A549 (cell line): ENCODE results near the gene ZBTB16. TPM values are rescaled to one million over a fixed set of nuclear protein-coding genes. Genes with fewer than 3 reads are reported as not detected.

ENCODE experiments used
- ATAC-seq, 2 experiments: fragments of 200-7000 bp in 1 of 2; fragments of >200 bp in 1 of 2; cut with Nextera tagmentation in 1 of 2; cut with Tn5 transposase in 1 of 2; 3 replicates each; pipeline versions ENCODE4 v1.8.0 to v1.9.1; 2018 to 2020; ENCODE audit warnings: mild to moderate bottlenecking in 1 of 2, moderate library complexity in 1 of 2
- CTCF ChIA-PET: fragments of 300-600 bp; sonication (Branson Sonifier 250); formaldehyde crosslinking; extraction: SDS; loops from one replicate; lab custom pipeline; 2021; ENCODE audit warnings: antibody characterized with exemption, inconsistent platforms; lab: Yijun Ruan, JAX
- POLR2A ChIA-PET: fragments of 350-600 bp; formaldehyde crosslinking; extraction: SDS; loops from one replicate; lab custom pipeline; 2021; ENCODE audit warnings: antibody characterized with exemption, inconsistent platforms; lab: Yijun Ruan, JAX
- DNase-seq, 2 experiments: peaks; one replicate each; pipeline versions ENCODE4 v3.0.0 to v3.0.0-alpha.2; 2011 to 2016; ENCODE audit warnings: low read depth in 1 of 2, low spot score in 1 of 2
- FAIRE-seq: peaks from 2 replicates; lab custom pipeline; 2011; peaks lifted over from hg19 to GRCh38; lab: Jason Lieb, UNC
- H3K27ac ChIP-seq, 2 experiments: fragments of >200 bp; sonication (Bioruptor Twin); formaldehyde crosslinking; 3 replicates each; pipeline ENCODE4 v1.5.1; 2016 to 2017
- H3K4me1 ChIP-seq: fragments of >200 bp; sonication (Bioruptor Twin); formaldehyde crosslinking; 3 replicates; pipeline ENCODE4 v1.6.1; 2016
- H3K4me2 ChIP-seq: fragments of >200 bp; sonication (Bioruptor Twin); formaldehyde crosslinking; 3 replicates; pipeline ENCODE4 v1.6.1; 2016
- H3K4me3 ChIP-seq: fragments of >200 bp; sonication (Bioruptor Twin); formaldehyde crosslinking; 3 replicates; pipeline ENCODE4 v1.5.1; 2016
- H3K9me3 ChIP-seq: fragments of >200 bp; sonication (Bioruptor Twin); formaldehyde crosslinking; 3 replicates; pipeline ENCODE4 v1.6.1; 2016
- CBX2 ChIP-seq: fragments of 200-600 bp; sonication (generic); IDR thresholded peaks from 2 replicates; pipeline ENCODE4 v1.6.1; 2016; ENCODE audit warnings: low read depth, mild to moderate bottlenecking, borderline replicate concordance
- CHD2 ChIP-seq: fragments of 150-350 bp; IDR thresholded peaks from 2 replicates; pipeline ENCODE4 v1.6.1; 2014; ENCODE audit warnings: low read length; ENCODE audit not compliant: partially characterized antibody
- FOSB ChIP-seq: fragments of 250-450 bp; sonication (Bioruptor Pico); IDR thresholded peaks from 2 replicates; pipeline ENCODE4 v1.5.0; 2020; ENCODE audit warnings: mild to moderate bottlenecking, moderate library complexity
- HOXB5 ChIP-seq: fragments of 250-450 bp; sonication (Bioruptor Pico); IDR thresholded peaks from 2 replicates; pipeline ENCODE4 v1.5.0; 2020; ENCODE audit warnings: mild to moderate bottlenecking, moderate library complexity
- JUN ChIP-seq, 2 experiments: fragments of >200 bp; sonication (Bioruptor Twin); formaldehyde crosslinking; IDR thresholded peaks; 2 replicates in 1 of 2; 3 replicates in 1 of 2; pipeline ENCODE4 v1.6.1; 2016 to 2017
- JUNB ChIP-seq: fragments of >200 bp; sonication (Bioruptor Twin); formaldehyde crosslinking; IDR thresholded peaks from 2 replicates; pipeline ENCODE4 v1.6.1; 2016
- KDM1A ChIP-seq: fragments of 200-600 bp; sonication (generic); IDR thresholded peaks from 2 replicates; pipeline ENCODE4 v1.6.1; 2016; ENCODE audit warnings: low read depth, mild to moderate bottlenecking
- MAFK ChIP-seq: fragments of 450-650 bp; IDR thresholded peaks from 2 replicates; pipeline ENCODE4 v1.6.1; 2014; ENCODE audit not compliant: partially characterized antibody
- POLR2A ChIP-seq: IDR thresholded peaks from 2 replicates; pipeline ENCODE4 v1.6.1; 2012; ENCODE audit warnings: mild to moderate bottlenecking, low read length
- RAD21 ChIP-seq, 2 experiments: fragments of >200 bp in 1 of 2; sonication (Bioruptor Twin) in 1 of 2; formaldehyde crosslinking in 1 of 2; IDR thresholded peaks in 1 of 2; conservative IDR thresholded peaks in 1 of 2; 2 replicates in 1 of 2; 3 replicates in 1 of 2; pipeline ENCODE4 v1.6.1; 2012 to 2018; ENCODE audit warnings: inconsistent platforms in 1 of 2
- TP53 ChIP-seq: fragments of 250-450 bp; sonication (Bioruptor Pico); IDR thresholded peaks from 2 replicates; pipeline ENCODE4 v1.5.0; 2021; ENCODE audit warnings: mild to moderate bottlenecking, moderate library complexity
- USF2 ChIP-seq: fragments of 450-650 bp; IDR thresholded peaks from 2 replicates; pipeline ENCODE4 v1.6.1; 2014; ENCODE audit warnings: antibody characterized with exemption
- ZFP36 ChIP-seq: fragments of 450-650 bp; IDR thresholded peaks from 2 replicates; pipeline ENCODE4 v1.6.1; 2014; ENCODE audit warnings: borderline replicate concordance; ENCODE audit not compliant: partially characterized antibody
- WGBS: methylation state at CpG from one replicate; pipeline ENCODE4 v1.1.6; 2017; ENCODE audit errors: missing lambda C conversion rate; 5-methylcytosine and 5-hydroxymethylcytosine counted together
- polyA plus RNA-seq, 4 experiments: library from polyadenylated mRNA; depleted of rRNA in 3 of 4; stranded (reverse); fragments of >200 nt; fragmentation: RNase III in 1 of 4; extraction: RNeasy Plus Mini Kit Qiagen cat#74134 plus additional on column Dnase treatment in 1 of 4; gene quantifications; 2 replicates in 3 of 4; 3 replicates in 1 of 4; pipeline ENCODE4 v1.2.3, GENCODE V29; 2011 to 2017
- TF ChIP-seq, protein P1 (sequence below): fragments of 200-600 bp; sonication (generic); IDR thresholded peaks from 2 replicates; pipeline ENCODE4 v1.6.1; 2016; ENCODE audit warnings: antibody characterized with exemption, mild to moderate bottlenecking, moderate library complexity

ZBTB16 gene
- polyA plus RNA-seq, 2 of the 4 experiments (the other 2 are of a cell fraction), result not detected

DNA sequence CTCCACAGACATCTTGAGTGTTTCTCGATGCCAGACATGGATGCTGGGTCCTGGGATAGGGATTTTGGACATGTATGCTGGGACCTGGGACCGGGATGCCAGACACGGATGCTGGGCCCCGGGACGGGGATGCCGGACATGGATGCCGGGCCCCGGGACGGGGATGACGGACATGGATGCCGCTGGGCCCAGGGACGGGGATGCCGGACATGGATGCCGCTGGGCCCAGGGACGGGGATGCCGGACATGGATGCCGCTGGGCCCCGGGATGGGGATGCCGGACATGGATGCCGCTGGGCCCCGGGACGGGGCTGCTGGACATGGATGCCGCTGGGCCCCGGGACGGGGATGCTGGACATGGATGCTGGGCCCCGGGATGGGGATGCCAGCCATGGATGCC is 139.5 kb downstream of the ZBTB16 start (continued):
- TF ChIP-seq TP53 (CRISPR knock-in tag), result no peak

- ATAC-seq (no peak), FAIRE-seq (no peak), DNase-seq (no peak)
- Histone ChIP-seq H3K4me2 (no peak overlapping the region), H3K4me3 (no peak overlapping the region), H3K27ac (no peak overlapping the region), H3K9me3 (no peaks in the 10 kb centered on the region), H3K4me1 (no peaks in the 10 kb centered on the region)
- no peak for TF ChIP-seq RAD21 (conservative IDR thresholded peaks at IDR 0.05 in 1 of 2, IDR thresholded peaks at IDR 0.05 in 1 of 2)
- WGBS, result 58% methylated on average over 9 of the region's 9 CpGs
- POLR2A ChIA-PET, result no interaction called here
- CTCF ChIA-PET, result no interaction called here
These were observed 141.0 kb downstream of the ZBTB16 start for GRCh38 chr11:114200351-114201133.

GRCh38 chr11:114201219-114201618 is 141.7 kb downstream of the ZBTB16 start:
- DNase-seq (no peak), ATAC-seq (no peak), FAIRE-seq (no peak)
- H3K4me3 ChIP-seq, result no peak overlapping the region
- H3K4me1 ChIP-seq, result no peaks in the 10 kb centered on the region
- ChIA-PET POLR2A (no interaction called here), CTCF (no interaction called here)
- H3K27ac ChIP-seq, result no peak overlapping the region
- H3K4me2 ChIP-seq, result no peak overlapping the region
- no peaks in the 10 kb centered on the region for H3K9me3 ChIP-seq
- TF ChIP-seq HOXB5 (no peak), MAFK (no peak), CHD2 (no peak), TP53 (CRISPR knock-in tag) (no peak), POLR2A (no peak), USF2 (no peak)
- 68% methylated on average over 8 of the region's 8 CpGs for WGBS

GRCh38 chr11:114202011-114202609 is 142.6 kb downstream of the ZBTB16 start:
- POLR2A ChIA-PET, result no interaction called here
- Histone ChIP-seq H3K9me3 (no peaks in the 10 kb centered on the region), H3K27ac (no peak overlapping the region), H3K4me1 (no peaks in the 10 kb centered on the region), H3K4me3 (no peak overlapping the region), H3K4me2 (no peak overlapping the region)
- ATAC-seq, result no peak
- DNase-seq, result no peak
- whole genome bisulfite sequencing, result 21% methylated on average over 8 of the region's 8 CpGs
- CTCF ChIA-PET, result no interaction called here
- TF ChIP-seq KDM1A (no peak), JUN (IDR thresholded peaks at IDR 0.05) (no peak), ZFP36 (no peak), MAFK (no peak), TP53 (CRISPR knock-in tag) (no peak), CHD2 (no peak), JUNB (no peak), POLR2A (no peak), FOSB (CRISPR knock-in tag) (no peak), CBX2 (no peak)
- TF ChIP-seq, protein P1, sequence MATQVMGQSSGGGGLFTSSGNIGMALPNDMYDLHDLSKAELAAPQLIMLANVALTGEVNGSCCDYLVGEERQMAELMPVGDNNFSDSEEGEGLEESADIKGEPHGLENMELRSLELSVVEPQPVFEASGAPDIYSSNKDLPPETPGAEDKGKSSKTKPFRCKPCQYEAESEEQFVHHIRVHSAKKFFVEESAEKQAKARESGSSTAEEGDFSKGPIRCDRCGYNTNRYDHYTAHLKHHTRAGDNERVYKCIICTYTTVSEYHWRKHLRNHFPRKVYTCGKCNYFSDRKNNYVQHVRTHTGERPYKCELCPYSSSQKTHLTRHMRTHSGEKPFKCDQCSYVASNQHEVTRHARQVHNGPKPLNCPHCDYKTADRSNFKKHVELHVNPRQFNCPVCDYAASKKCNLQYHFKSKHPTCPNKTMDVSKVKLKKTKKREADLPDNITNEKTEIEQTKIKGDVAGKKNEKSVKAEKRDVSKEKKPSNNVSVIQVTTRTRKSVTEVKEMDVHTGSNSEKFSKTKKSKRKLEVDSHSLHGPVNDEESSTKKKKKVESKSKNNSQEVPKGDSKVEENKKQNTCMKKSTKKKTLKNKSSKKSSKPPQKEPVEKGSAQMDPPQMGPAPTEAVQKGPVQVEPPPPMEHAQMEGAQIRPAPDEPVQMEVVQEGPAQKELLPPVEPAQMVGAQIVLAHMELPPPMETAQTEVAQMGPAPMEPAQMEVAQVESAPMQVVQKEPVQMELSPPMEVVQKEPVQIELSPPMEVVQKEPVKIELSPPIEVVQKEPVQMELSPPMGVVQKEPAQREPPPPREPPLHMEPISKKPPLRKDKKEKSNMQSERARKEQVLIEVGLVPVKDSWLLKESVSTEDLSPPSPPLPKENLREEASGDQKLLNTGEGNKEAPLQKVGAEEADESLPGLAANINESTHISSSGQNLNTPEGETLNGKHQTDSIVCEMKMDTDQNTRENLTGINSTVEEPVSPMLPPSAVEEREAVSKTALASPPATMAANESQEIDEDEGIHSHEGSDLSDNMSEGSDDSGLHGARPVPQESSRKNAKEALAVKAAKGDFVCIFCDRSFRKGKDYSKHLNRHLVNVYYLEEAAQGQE, result no peak
- no peak for FAIRE-seq
